Liver (tissue), 9 donors: Measurements from ENCODE around the gene SPAG17. TPM values are rescaled to one million over a fixed set of nuclear protein-coding genes. Genes with fewer than 3 reads are reported as not detected.

Source experiments
- DNase-seq: peaks from one replicate; pipeline ENCODE4 v3.0.0-alpha.2; 2017; ENCODE audit warnings: low spot score
- H3K27ac ChIP-seq, 2 donors: one replicate each; pipeline ENCODE4 v1.7.0; 2013; ENCODE audit warnings: inconsistent platforms in 2 of 2, low read length in 2 of 2, control low read depth in 1 of 2, low read depth in 1 of 2, mild to moderate bottlenecking in 1 of 2
- H3K27me3 ChIP-seq, 4 donors: one replicate each; pipeline versions ENCODE4 v1.6.1 to v1.7.0; 2013; ENCODE audit warnings: low read length in 3 of 4, inconsistent platforms in 1 of 4, mild to moderate bottlenecking in 1 of 4, moderate library complexity in 1 of 4; ENCODE audit not compliant: control insufficient read depth in 4 of 4, insufficient read depth in 4 of 4
- H3K36me3 ChIP-seq, 4 donors: one replicate each; pipeline versions ENCODE4 v1.6.1 to v1.7.0; 2013; ENCODE audit warnings: low read length in 3 of 4, mild to moderate bottlenecking in 3 of 4, low read depth in 1 of 4, moderate library complexity in 1 of 4; ENCODE audit not compliant: control insufficient read depth in 4 of 4, insufficient read depth in 3 of 4
- H3K4me1 ChIP-seq, 4 donors: one replicate each; pipeline versions ENCODE4 v1.6.1 to v1.7.0; 2013; ENCODE audit warnings: low read length in 3 of 4, mild to moderate bottlenecking in 3 of 4, moderate library complexity in 1 of 4; ENCODE audit not compliant: control insufficient read depth in 4 of 4, insufficient read depth in 4 of 4
- H3K4me3 ChIP-seq, 3 donors: one replicate each; pipeline versions ENCODE4 v1.6.1 to v1.7.0; 2013; ENCODE audit warnings: low read length in 3 of 3, control low read depth in 1 of 3, low read depth in 1 of 3, mild to moderate bottlenecking in 1 of 3
- H3K9ac ChIP-seq, 2 donors: one replicate each; pipeline ENCODE4 v1.7.0; 2013; ENCODE audit warnings: low read length in 2 of 2, mild to moderate bottlenecking in 2 of 2, moderate library complexity in 2 of 2, control low read depth in 1 of 2, low read depth in 1 of 2
- H3K9me3 ChIP-seq, 4 donors: one replicate each; pipeline versions ENCODE4 v1.6.1 to v1.7.0; 2013; ENCODE audit warnings: low read length in 3 of 4; ENCODE audit not compliant: control insufficient read depth in 4 of 4
- CTCF ChIP-seq: fragments of 150-350 bp; IDR thresholded peaks from 2 replicates; pipeline ENCODE4 v1.5.1; 2017; ENCODE audit warnings: improper control_type of control experiment, low read depth, low read length; ENCODE audit not compliant: missing input control
- EGR1 ChIP-seq, 2 donors: IDR thresholded peaks; 2 replicates each; pipeline ENCODE4 v1.6.1; 2016 to 2018; ENCODE audit warnings: antibody characterized with exemption in 2 of 2, low read depth in 2 of 2
- FOXA1 ChIP-seq: IDR thresholded peaks from 2 replicates; pipeline ENCODE4 v1.6.1; 2016; ENCODE audit warnings: antibody characterized with exemption
- FOXA2 ChIP-seq: IDR thresholded peaks from 2 replicates; pipeline ENCODE4 v1.6.1; 2016; ENCODE audit warnings: antibody characterized with exemption
- GABPA ChIP-seq, 2 donors: IDR thresholded peaks in 1 of 2; conservative IDR thresholded peaks in 1 of 2; 2 replicates each; pipeline ENCODE4 v1.6.1; 2016; ENCODE audit warnings: antibody characterized with exemption in 2 of 2, mild to moderate bottlenecking in 1 of 2, moderate library complexity in 1 of 2
- HNF4A ChIP-seq, 2 donors: conservative IDR thresholded peaks; 2 replicates each; pipeline ENCODE4 v1.6.1; 2016; ENCODE audit warnings: antibody characterized with exemption in 2 of 2, mild to moderate bottlenecking in 2 of 2
- HNF4G ChIP-seq: IDR thresholded peaks from 2 replicates; pipeline ENCODE4 v1.6.1; 2016; ENCODE audit warnings: antibody characterized with exemption
- JUND ChIP-seq, 2 donors: IDR thresholded peaks; 2 replicates each; pipeline ENCODE4 v1.6.1; 2016; ENCODE audit warnings: antibody characterized with exemption in 2 of 2
- NR2F2 ChIP-seq: IDR thresholded peaks from 2 replicates; pipeline ENCODE4 v1.6.1; 2016; ENCODE audit warnings: antibody characterized with exemption
- RAD21 ChIP-seq, 2 donors: IDR thresholded peaks; 2 replicates each; pipeline ENCODE4 v1.6.1; 2016; ENCODE audit warnings: antibody characterized with exemption in 2 of 2, mild to moderate bottlenecking in 2 of 2
- RXRA ChIP-seq, 2 donors: IDR thresholded peaks; 2 replicates each; pipeline ENCODE4 v1.6.1; 2017 to 2018; ENCODE audit warnings: antibody characterized with exemption in 2 of 2, mild to moderate bottlenecking in 1 of 2
- SP1 ChIP-seq: IDR thresholded peaks from 2 replicates; pipeline ENCODE4 v1.6.1; 2018; ENCODE audit warnings: antibody characterized with exemption, mild to moderate bottlenecking
- TAF1 ChIP-seq: conservative IDR thresholded peaks from 2 replicates; pipeline ENCODE4 v1.6.1; 2016; ENCODE audit warnings: antibody characterized with exemption, mild to moderate bottlenecking
- ZBTB33 ChIP-seq: IDR thresholded peaks from 2 replicates; pipeline ENCODE4 v1.6.1; 2016; ENCODE audit warnings: antibody characterized with exemption
- WGBS: extraction: QIAGEN DNeasy Blood & Tissue Kit; methylation state at CpG from one replicate; pipeline ENCODE4 v1.1.7; 2013; 5-methylcytosine and 5-hydroxymethylcytosine counted together
- polyA plus RNA-seq, 2 donors: library from polyadenylated mRNA; stranded (reverse) in 1 of 2; unstranded in 1 of 2; fragments of 200-250 nt in 1 of 2; fragments of >200 nt in 1 of 2; fragmentation: Nextera tagmentation in 1 of 2; extraction: Ambion mirVana in 1 of 2; gene quantifications; one replicate each; pipeline versions ENCODE4 v1.2.1 to v1.2.3, GENCODE V29; 2013 to 2015
- total RNA-seq, 2 donors: library from RNA; depleted of rRNA; stranded (reverse); fragments of >200 nt; gene quantifications; one replicate each; pipeline ENCODE4 v1.2.3, GENCODE V29; 2014
- TF ChIP-seq, protein P1 (sequence below): IDR thresholded peaks from 2 replicates; pipeline ENCODE4 v1.6.1; 2016; ENCODE audit warnings: antibody characterized with exemption
- TF ChIP-seq, protein P2 (sequence below): IDR thresholded peaks from 2 replicates; pipeline ENCODE4 v1.6.1; 2016; ENCODE audit warnings: antibody characterized with exemption
- TF ChIP-seq, protein P3 (sequence below): IDR thresholded peaks from 2 replicates; pipeline ENCODE4 v1.6.1; 2016; ENCODE audit warnings: antibody characterized with exemption, mild to moderate bottlenecking
- donor health status: healthy.
- donor health status: healthy.
- donor health status: healthy.
- donor health status: healthy.
- donor health status: healthy.

SPAG17 gene
- total and polyA plus RNA-seq, 4 donors: 0.17 to 0.75 TPM; not detected in 2

- no peak for TF ChIP-seq HNF4A (conservative IDR thresholded peaks at IDR 0.05)
- no peak for TF ChIP-seq EGR1 (IDR thresholded peaks at IDR 0.05; ENCODE audit: low read depth in 2 of 2)
- no peak for TF ChIP-seq ZBTB33
- no peak for TF ChIP-seq RXRA (IDR thresholded peaks at IDR 0.05)
- TF ChIP-seq RAD21 (IDR thresholded peaks at IDR 0.05): no peak
- no peak for TF ChIP-seq FOXA2
- TF ChIP-seq, protein P1, sequence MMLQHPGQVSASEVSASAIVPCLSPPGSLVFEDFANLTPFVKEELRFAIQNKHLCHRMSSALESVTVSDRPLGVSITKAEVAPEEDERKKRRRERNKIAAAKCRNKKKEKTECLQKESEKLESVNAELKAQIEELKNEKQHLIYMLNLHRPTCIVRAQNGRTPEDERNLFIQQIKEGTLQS: no peak
- TF ChIP-seq JUND (IDR thresholded peaks at IDR 0.05): no peak
- TF ChIP-seq, protein P2, sequence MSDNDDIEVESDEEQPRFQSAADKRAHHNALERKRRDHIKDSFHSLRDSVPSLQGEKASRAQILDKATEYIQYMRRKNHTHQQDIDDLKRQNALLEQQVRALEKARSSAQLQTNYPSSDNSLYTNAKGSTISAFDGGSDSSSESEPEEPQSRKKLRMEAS: no peak
- TF ChIP-seq FOXA1: no peak
- 96% methylated on average over 1 of the region's 1 CpG for WGBS
These were observed 26.1 kb downstream of the SPAG17 start for GRCh38 chr1:118158924-118159323.

GRCh38 chr1:118157506-118157905, 27.5 kb downstream of the SPAG17 start:
- H3K4me3 ChIP-seq: no peak overlapping the region
- 76% methylated on average over 2 of the region's 2 CpGs for WGBS

More at GRCh38 chr1:118158924-118159323, 26.1 kb downstream of the SPAG17 start:
- H3K9me3 ChIP-seq: no peaks in the 10 kb centered on the region
- no peak overlapping the region for H3K27ac ChIP-seq
- no peaks in the 10 kb centered on the region for H3K36me3 ChIP-seq
- no peak overlapping the region for H3K4me3 ChIP-seq
- peaks cover 0 to 6% (median 0%) of the 10 kb centered on the region in 4 donors for H3K27me3 ChIP-seq
- DNase-seq: no peak
- no peaks in the 10 kb centered on the region for H3K4me1 ChIP-seq
- H3K9ac ChIP-seq: no peak overlapping the region

More at GRCh38 chr1:118157506-118157905, 27.5 kb downstream of the SPAG17 start:
- Histone ChIP-seq H3K9ac (no peak overlapping the region), H3K27ac (no peak overlapping the region), H3K4me1 (no peaks in the 10 kb centered on the region), H3K36me3 (no peaks in the 10 kb centered on the region), H3K27me3 (no peaks in the 10 kb centered on the region), H3K9me3 (no peaks in the 10 kb centered on the region)
- DNase-seq: no peak
- TF ChIP-seq CTCF (no peak), GABPA (IDR thresholded peaks at IDR 0.05 in 1 of 2, conservative IDR thresholded peaks at IDR 0.05 in 1 of 2) (no peak), TAF1 (no peak), RXRA (IDR thresholded peaks at IDR 0.05) (no peak), HNF4G (no peak), RAD21 (IDR thresholded peaks at IDR 0.05) (no peak), ZBTB33 (no peak), HNF4A (conservative IDR thresholded peaks at IDR 0.05) (no peak), FOXA1 (no peak), SP1 (no peak), NR2F2 (no peak), JUND (IDR thresholded peaks at IDR 0.05) (no peak), EGR1 (IDR thresholded peaks at IDR 0.05; ENCODE audit: low read depth in 2 of 2) (no peak)
- TF ChIP-seq, protein P3, sequence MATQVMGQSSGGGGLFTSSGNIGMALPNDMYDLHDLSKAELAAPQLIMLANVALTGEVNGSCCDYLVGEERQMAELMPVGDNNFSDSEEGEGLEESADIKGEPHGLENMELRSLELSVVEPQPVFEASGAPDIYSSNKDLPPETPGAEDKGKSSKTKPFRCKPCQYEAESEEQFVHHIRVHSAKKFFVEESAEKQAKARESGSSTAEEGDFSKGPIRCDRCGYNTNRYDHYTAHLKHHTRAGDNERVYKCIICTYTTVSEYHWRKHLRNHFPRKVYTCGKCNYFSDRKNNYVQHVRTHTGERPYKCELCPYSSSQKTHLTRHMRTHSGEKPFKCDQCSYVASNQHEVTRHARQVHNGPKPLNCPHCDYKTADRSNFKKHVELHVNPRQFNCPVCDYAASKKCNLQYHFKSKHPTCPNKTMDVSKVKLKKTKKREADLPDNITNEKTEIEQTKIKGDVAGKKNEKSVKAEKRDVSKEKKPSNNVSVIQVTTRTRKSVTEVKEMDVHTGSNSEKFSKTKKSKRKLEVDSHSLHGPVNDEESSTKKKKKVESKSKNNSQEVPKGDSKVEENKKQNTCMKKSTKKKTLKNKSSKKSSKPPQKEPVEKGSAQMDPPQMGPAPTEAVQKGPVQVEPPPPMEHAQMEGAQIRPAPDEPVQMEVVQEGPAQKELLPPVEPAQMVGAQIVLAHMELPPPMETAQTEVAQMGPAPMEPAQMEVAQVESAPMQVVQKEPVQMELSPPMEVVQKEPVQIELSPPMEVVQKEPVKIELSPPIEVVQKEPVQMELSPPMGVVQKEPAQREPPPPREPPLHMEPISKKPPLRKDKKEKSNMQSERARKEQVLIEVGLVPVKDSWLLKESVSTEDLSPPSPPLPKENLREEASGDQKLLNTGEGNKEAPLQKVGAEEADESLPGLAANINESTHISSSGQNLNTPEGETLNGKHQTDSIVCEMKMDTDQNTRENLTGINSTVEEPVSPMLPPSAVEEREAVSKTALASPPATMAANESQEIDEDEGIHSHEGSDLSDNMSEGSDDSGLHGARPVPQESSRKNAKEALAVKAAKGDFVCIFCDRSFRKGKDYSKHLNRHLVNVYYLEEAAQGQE: no peak
- TF ChIP-seq, protein P1: no peak
- TF ChIP-seq, protein P2: no peak
